Peyer's patch (tissue), 4 donors: ENCODE measurements around the gene CORIN. TPM values are rescaled to one million over a fixed set of nuclear protein-coding genes. Genes with fewer than 3 reads are reported as not detected.

Experiments used
- DNase-seq, 3 donors: peaks; one replicate each; pipeline ENCODE4 v3.0.0-alpha.2; 2017 to 2019
- H3K27ac ChIP-seq, 4 donors: fragments of 200-600 bp; sonication (generic); one replicate each; pipeline ENCODE4 v1.5.1; 2016 to 2019
- H3K27me3 ChIP-seq, 2 donors: fragments of 200-600 bp; sonication (generic); one replicate each; pipeline ENCODE4 v1.5.1; 2019
- H3K36me3 ChIP-seq, 3 donors: fragments of 200-600 bp; sonication (generic); one replicate each; pipeline ENCODE4 v1.5.1; 2016 to 2019
- H3K4me1 ChIP-seq, 4 donors: fragments of 200-600 bp; sonication (generic); one replicate each; pipeline ENCODE4 v1.5.1; 2016 to 2019
- H3K4me3 ChIP-seq, 4 donors: fragments of 200-600 bp; sonication (generic); 1 replicate in 3 of 4; 2 replicates in 1 of 4; pipeline ENCODE4 v1.5.1; 2016 to 2019; ENCODE audit warnings: mild to moderate bottlenecking in 1 of 4
- H3K9me3 ChIP-seq, 4 donors: fragments of 200-600 bp; sonication (generic); one replicate each; pipeline ENCODE4 v1.5.1; 2016 to 2019; ENCODE audit warnings: mild to moderate bottlenecking in 1 of 4
- CTCF ChIP-seq, 6 experiments: fragments of 450-650 bp in 4 of 6; fragments of 200-600 bp in 2 of 6; sonication (generic) in 1 of 6; IDR thresholded peaks; one replicate each; pipeline ENCODE4 v1.5.1; 2017 to 2019; ENCODE audit warnings: antibody characterized with exemption in 6 of 6, mild to moderate bottlenecking in 3 of 6, moderate library complexity in 1 of 6
- POLR2A ChIP-seq, 2 donors: fragments of 450-650 bp; IDR thresholded peaks; one replicate each; pipeline ENCODE4 v1.5.1; 2017; ENCODE audit warnings: antibody characterized with exemption in 2 of 2, mild to moderate bottlenecking in 2 of 2, moderate library complexity in 2 of 2
- total RNA-seq, 4 donors: library from RNA; depleted of rRNA; stranded (reverse); fragments of >200 nt; gene quantifications; one replicate each; pipeline ENCODE4 v1.1.0, GENCODE V29; 2016

Gene CORIN
- total RNA-seq, 4 donors from 2014 or later = 0.27 to 0.70 (median 0.57) TPM; not detected in 1

- no peak for TF ChIP-seq CTCF (IDR thresholded peaks at IDR 0.05)
- no peak for TF ChIP-seq POLR2A (IDR thresholded peaks at IDR 0.05)
- no peaks in the 10 kb centered on the region for H3K4me1 ChIP-seq
- H3K27me3 ChIP-seq = no peaks in the 10 kb centered on the region
- no peaks in the 10 kb centered on the region for H3K9me3 ChIP-seq
- H3K36me3 ChIP-seq = no peaks in the 10 kb centered on the region
- DNase-seq = no peak
- no peak overlapping the region for H3K4me3 ChIP-seq
- no peak overlapping the region for H3K27ac ChIP-seq
Measured at GRCh38 chr4:47597696-47598095, 240.2 kb downstream of the CORIN start.

GRCh38 chr4:47590325-47590724 lies 247.5 kb downstream of the CORIN start:
- Histone ChIP-seq H3K9me3 (peaks cover 0 to 6% (median 0%) of the 10 kb centered on the region in 4 donors), H3K4me3 (no peak overlapping the region), H3K4me1 (no peaks in the 10 kb centered on the region), H3K36me3 (peaks cover 0 to 64% (median 0%) of the 10 kb centered on the region in 3 donors), H3K27me3 (no peaks in the 10 kb centered on the region), H3K27ac (no peak overlapping the region)
- TF ChIP-seq CTCF (IDR thresholded peaks at IDR 0.05) = no peak
- no peak for TF ChIP-seq POLR2A (IDR thresholded peaks at IDR 0.05)
- no peak for DNase-seq

- no peak overlapping the region for H3K27ac ChIP-seq
Measured at GRCh38 chr4:47579235-47579634, 258.6 kb downstream of the CORIN start.

GRCh38 chr4:47577779-47578553 lies 259.9 kb downstream of the CORIN start:
- Histone ChIP-seq H3K4me3 (no peak overlapping the region), H3K9me3 (no peaks in the 10 kb centered on the region), H3K36me3 (peaks cover 0 to 57% (median 0%) of the 10 kb centered on the region in 3 donors), H3K27me3 (no peaks in the 10 kb centered on the region), H3K27ac (peak overlapping the region in 3 of 4 donors; percentile 12 to 43 (median 36)), H3K4me1 (no peaks in the 10 kb centered on the region)
- TF ChIP-seq POLR2A (IDR thresholded peaks at IDR 0.05) = no peak
- no peak for DNase-seq

More at GRCh38 chr4:47579235-47579634, 258.6 kb downstream of the CORIN start:
- Histone ChIP-seq H3K9me3 (no peaks in the 10 kb centered on the region), H3K36me3 (peaks cover 0 to 65% (median 0%) of the 10 kb centered on the region in 3 donors), H3K27me3 (no peaks in the 10 kb centered on the region), H3K4me1 (no peaks in the 10 kb centered on the region), H3K4me3 (no peak overlapping the region)
- TF ChIP-seq CTCF (IDR thresholded peaks at IDR 0.05) (no peak), POLR2A (IDR thresholded peaks at IDR 0.05) (no peak)
- no peak for DNase-seq

- Histone ChIP-seq H3K36me3 (peaks cover 0 to 50% (median 0%) of the 10 kb centered on the region in 3 donors), H3K4me1 (no peaks in the 10 kb centered on the region), H3K27ac (no peak overlapping the region), H3K9me3 (no peaks in the 10 kb centered on the region), H3K27me3 (no peaks in the 10 kb centered on the region), H3K4me3 (no peak overlapping the region)
- TF ChIP-seq POLR2A (IDR thresholded peaks at IDR 0.05) (no peak), CTCF (IDR thresholded peaks at IDR 0.05) (no peak)
- DNase-seq = no peak
Measured at GRCh38 chr4:47572981-47573380, 264.9 kb downstream of the CORIN start.

DNA sequence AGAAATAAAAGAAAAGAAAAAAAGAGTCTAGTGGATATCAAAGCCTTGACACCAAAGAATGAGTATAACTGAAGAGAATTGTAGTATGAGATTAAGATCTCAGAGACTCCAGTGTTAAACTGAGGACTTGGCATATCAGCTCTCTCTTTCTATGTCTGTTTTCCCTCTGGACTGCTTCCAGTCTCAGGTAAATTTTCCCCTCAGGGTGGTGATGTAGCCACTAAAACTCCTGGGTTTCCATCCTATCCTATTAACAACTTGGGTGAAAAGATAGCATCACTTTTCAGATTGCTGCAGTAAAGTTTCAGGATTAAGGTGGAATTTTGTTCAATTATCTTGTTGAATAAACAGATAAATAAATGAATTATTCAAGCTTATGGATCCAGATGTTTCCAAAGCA lies 267.1 kb downstream of the CORIN start:
- Histone ChIP-seq H3K36me3 (peaks cover 0 to 36% (median 0%) of the 10 kb centered on the region in 3 donors), H3K4me3 (no peak overlapping the region)
- DNase-seq = no peak

More for the DNA sequence above, 267.1 kb downstream of the CORIN start:
- TF ChIP-seq CTCF (IDR thresholded peaks at IDR 0.05) (no peak), POLR2A (IDR thresholded peaks at IDR 0.05) (no peak)
- no peak overlapping the region for H3K27ac ChIP-seq
- no peaks in the 10 kb centered on the region for H3K27me3 ChIP-seq
- no peaks in the 10 kb centered on the region for H3K4me1 ChIP-seq
- no peaks in the 10 kb centered on the region for H3K9me3 ChIP-seq
